TTC549 (cell line): ENCODE results near the gene NSF.

ENCODE experiments used
- FAIRE-seq: peaks from 2 replicates; lab custom pipeline; 2012; peaks lifted over from hg19 to GRCh38; lab: Jason Lieb, UNC

NSF gene

DNA sequence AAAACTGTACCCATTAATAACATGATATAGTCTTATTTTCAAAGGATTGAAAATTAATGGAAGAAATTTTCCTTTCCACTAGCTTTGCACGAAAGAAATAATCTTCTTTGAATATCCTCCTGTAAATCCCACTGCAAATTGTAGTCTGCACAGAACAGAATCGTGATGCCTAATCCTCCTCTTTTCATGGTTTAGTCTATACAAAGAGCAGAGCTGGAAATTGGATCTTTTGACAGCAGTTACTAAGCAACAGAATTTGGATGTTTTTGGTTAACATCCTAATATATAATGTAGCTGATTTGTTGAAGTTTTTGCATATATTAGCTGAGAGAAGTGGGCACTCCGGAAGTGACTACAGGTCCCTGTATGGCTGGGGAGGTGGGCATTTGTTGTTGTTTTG lies 129.4 kb downstream of the NSF start:
- FAIRE-seq: no peak

DNA sequence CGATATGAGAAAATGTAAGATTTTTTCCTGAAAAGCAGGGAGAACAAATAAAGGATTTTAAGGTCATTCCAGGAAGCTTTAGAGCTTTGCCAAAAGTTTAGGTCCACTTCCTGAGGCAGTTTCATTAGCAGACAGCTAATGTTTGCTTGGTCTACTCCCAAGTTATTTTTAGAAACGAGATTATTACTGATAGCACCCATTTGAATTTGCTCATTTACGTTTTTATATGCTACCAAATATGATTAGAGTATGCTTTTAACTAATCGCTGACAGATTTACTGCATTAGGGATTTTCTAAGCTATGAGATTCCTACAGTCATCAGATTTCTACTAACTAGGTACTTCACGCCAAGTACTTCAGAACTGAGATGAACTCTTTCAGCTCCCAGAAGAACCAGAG lies 129.9 kb downstream of the NSF start:
- no peak for FAIRE-seq

DNA sequence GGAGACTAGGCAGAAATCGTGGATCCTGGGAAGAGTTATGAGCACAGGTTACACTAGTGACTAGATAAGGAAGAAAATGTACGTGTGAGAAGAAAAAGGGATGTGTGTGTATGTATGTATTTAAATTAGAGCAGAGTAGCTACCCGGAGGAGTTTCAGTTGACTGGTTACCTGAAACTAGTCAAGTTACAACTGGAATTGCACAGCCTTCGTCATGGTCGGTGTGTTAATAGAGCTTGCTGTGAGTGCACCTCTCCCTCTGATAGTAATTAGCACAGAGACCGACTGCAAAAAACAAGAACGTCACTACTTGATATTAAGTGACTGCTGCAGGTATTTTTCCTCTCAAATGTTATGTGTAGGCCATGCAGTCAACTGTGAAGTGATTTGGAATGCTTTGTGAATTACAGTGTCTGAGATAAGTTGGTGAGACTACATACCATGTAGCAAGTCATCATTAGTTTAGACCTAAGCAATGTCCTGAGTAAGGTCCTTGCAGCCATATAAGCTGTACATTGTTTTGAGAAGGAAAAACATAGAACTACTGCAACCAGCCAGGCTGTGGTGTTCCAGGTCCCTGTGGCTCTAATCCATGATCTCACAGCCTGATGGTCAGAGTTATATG lies 132.3 kb downstream of the NSF start:
- no peak for FAIRE-seq

- FAIRE-seq: no peak
Measured at GRCh38 chr17:46726206-46726605, 135.7 kb downstream of the NSF start.

DNA sequence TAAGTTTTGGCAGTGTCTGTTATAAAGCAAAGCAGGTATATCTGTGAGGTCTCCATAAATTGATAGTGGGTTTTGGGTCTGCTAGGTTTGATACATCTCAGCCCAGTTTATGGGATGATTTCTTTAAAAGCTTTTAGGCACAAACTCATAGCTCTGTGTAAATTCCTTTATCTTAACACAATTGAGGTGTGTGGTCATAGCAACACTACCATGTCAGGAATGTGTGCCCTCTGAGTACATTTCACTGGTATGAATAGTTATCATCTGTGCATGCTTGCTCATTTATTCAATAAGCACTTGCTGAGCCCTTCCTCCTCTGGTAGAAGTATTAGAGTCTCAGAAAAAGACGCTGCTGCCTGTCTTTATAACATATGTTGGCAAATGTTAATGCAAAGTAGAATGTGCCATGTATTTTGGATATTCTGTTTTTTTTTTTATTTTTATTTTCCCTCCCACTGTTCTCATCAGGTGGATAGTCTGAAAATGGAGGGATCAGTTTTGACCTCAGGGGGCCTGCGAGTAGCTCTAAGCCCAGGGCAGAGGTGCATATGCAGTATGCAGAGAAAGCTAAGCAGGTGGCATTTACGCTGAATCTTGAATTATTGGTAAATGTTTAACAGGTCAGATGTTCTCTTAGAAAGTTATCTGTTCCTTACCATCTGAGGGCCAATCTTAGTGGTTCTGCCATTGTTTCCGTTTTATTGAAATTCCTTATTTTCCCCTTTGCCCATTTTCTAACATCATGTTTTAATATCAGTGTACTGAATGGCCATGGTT lies 137.3 kb downstream of the NSF start:
- FAIRE-seq: no peak

GRCh38 chr17:46730026-46730425 lies 139.6 kb downstream of the NSF start:
- no peak for FAIRE-seq

DNA sequence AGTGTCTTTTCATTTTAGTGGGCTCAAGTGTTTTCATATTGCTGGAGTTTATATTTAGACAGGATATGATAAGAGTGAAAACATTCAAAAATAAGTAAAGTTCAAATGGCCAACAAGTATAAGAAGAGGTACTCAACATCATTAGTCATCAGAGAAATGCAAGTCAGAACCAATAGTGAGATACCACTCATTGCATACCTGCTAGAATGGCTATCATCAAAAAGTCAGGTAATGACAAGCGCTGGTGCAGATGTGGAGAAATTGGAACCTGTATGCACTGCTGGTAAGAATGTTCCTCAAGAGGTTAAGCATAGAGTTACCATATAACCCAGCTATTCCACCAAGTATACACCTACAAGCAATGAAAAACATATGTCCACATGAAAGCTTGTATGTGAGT lies 140.2 kb downstream of the NSF start:
- FAIRE-seq: no peak

DNA sequence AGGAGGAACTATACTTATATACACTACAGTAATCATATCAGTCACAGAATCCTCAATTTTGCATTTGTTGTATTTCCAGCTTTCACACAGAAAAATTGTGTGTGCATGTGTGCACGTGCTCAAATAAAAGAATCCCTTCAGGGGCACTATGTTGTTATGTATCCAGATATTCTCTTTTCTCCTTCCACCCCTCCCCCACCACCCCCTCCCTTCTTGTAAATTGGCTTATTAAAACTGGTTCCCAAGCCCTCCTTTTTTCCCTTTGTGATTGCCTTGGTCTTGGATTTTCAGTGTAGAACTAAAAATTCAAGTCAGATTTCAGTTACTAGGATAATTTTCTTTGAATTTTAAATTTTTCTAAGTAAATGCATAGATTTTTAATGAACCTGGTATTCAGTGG lies 141.7 kb downstream of the NSF start:
- FAIRE-seq: no peak

- no peak for FAIRE-seq
Measured at GRCh38 chr17:46732754-46733398, 142.4 kb downstream of the NSF start.

DNA sequence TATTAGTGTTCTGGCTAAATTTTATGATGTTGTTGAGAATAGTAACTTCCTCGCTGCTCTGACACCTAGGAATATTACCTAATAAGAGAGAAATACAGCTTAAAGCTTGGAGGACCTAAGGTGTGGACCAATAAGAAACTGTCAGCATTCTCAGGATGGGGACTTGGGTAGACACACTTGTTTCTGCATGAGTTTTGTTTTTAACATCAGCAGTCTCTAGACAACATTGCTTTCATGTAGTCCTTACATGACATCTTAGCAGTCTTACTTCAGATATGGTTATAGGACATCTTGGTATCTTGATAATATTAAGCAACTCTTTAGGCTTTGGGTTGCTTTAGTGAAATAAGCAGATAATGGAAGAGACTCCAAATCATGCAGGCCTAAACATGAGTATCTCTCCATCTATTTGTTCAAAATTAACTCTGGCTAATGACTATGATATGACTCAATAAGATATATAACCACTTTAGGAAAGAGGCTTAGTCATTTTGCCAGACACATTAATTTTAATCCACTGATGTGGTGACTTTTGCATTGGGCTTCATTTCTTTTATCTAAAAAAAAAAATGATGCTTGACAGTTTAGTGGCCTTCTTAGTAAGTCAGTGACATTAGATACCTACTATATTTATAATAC lies 143.5 kb downstream of the NSF start:
- FAIRE-seq: no peak

DNA sequence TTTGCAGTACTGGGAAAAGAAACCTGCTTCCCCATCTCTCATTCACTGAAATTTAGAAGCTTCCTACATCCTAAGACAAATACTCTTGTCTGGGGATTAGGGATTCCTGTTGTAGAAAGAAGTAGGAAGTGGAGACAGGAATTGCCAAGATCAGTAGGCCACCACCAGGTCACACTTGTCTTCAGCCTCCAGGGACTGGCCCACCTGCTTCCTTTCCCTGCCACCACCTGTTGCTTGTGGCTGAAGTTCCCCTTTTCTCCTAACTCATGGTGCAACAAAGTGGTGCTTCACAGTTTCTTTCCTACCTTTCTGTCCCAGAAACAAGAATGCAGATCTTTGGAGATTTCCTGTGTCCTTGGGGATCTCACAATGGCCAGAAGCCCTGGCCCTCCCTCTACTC lies 145.6 kb downstream of the NSF start:
- no peak for FAIRE-seq

GRCh38 chr17:46737326-46737725 lies 146.9 kb downstream of the NSF start:
- no peak for FAIRE-seq

DNA sequence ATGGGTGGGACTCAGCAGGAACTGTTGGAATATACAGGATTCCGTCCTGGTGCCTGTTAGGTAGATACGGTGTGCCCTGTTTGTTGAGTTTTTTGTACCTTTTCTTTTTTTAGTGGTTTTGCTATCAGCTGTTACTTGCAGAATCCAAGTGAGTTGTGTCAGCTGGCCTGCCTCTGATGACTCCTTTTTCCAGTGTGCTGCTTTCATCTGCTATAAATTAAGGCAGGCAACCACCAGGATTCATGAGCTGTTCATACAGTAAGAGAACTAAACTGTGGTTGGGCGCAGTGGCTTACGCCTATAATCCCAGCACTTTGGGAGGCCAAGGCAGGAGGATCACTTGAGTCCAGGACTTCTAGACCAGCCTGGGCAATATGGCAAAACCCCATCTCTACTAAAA lies 148.1 kb downstream of the NSF start:
- no peak for FAIRE-seq

DNA sequence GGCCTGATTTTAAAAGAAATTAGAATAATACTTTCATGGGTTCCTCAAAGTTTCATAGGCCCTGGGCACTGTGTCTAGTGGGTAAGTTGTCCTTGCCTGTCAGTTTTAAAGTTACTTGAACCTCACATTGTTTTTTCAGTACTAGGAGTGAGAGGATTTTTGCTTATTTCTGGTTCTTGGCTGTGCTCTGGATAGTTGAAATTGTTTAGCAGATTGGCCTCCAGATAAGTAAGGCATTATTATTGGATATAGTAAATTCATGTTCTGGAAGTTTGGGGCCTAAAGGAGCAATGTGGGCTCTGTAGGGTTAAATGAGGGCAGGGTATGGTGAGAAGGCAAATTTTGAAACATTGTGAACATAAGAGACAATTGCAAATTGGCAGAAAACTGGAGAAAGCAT lies 149.5 kb downstream of the NSF start:
- no peak for FAIRE-seq

DNA sequence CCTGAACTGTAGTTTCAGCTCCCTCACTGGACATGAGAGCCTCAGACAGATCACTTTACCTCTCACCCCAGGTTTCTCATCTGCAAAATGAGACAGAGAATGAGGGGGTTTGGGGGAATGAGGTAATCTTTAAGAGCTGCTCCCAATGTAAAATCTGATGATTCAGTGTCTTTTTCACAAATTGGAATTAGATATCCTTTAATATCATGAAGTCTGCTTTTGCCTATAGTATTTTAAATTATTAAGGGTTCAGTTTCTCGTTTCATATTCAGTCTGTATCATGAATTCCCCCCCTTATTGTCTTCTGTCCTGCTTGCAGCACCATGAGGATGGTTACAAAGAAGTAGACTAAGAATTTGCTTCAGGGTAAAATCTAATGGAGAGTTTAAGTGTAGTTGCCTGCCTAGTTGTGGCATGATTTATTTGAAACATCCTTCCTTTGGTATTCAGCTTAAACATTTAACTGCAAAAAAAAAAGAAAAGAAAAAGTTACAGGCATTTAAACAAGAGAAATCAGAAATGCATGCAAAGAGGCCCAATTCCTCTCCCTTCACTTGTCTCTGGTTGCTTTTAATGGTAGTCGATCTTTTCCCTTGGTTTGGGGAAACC lies 150.8 kb downstream of the NSF start:
- no peak for FAIRE-seq

- no peak for FAIRE-seq
Measured at GRCh38 chr17:46742565-46743270, 152.2 kb downstream of the NSF start.

GRCh38 chr17:46744441-46744840 lies 154.0 kb downstream of the NSF start:
- no peak for FAIRE-seq

GRCh38 chr17:46745376-46745775 lies 154.9 kb downstream of the NSF start:
- FAIRE-seq: no peak

DNA sequence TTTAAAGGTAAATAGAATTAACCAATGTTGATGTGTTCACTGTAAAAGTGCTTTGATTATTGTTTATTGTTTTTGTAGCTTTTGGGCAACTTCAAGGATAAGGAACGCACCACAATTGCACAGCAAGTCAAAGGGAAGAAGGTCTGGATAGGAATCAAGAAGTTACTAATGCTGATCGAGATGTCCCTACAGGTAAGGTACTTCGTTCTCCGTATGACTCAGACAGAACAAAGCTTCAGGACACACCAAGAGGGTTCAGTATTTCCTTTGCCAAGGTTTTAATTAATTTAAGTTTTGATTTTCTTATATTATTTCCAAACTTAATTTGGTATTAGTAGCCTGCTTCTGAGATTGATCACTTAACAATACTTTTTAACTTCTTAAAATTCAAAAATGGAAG lies 161.0 kb downstream of the NSF start:
- FAIRE-seq: no peak

- FAIRE-seq: no peak
Measured at GRCh38 chr17:46753776-46754175, 163.3 kb downstream of the NSF start.

- FAIRE-seq: no peak
Measured at GRCh38 chr17:46756081-46756735, 165.7 kb downstream of the NSF start.

- FAIRE-seq: no peak
Measured at GRCh38 chr17:46756861-46757260, 166.4 kb downstream of the NSF start.
